HCEC 1CT (cell line): ENCODE data around the gene WIPF2.

Source experiments
- DNase-seq: peaks from one replicate; pipeline ENCODE4 v3.0.0-alpha.2; 2017

WIPF2 gene

GRCh38 chr17:40329839-40330794 is 111.0 kb downstream of the WIPF2 start:
- no peak for DNase-seq

GRCh38 chr17:40330850-40331470 is 111.9 kb downstream of the WIPF2 start:
- DNase-seq, result no peak

DNA sequence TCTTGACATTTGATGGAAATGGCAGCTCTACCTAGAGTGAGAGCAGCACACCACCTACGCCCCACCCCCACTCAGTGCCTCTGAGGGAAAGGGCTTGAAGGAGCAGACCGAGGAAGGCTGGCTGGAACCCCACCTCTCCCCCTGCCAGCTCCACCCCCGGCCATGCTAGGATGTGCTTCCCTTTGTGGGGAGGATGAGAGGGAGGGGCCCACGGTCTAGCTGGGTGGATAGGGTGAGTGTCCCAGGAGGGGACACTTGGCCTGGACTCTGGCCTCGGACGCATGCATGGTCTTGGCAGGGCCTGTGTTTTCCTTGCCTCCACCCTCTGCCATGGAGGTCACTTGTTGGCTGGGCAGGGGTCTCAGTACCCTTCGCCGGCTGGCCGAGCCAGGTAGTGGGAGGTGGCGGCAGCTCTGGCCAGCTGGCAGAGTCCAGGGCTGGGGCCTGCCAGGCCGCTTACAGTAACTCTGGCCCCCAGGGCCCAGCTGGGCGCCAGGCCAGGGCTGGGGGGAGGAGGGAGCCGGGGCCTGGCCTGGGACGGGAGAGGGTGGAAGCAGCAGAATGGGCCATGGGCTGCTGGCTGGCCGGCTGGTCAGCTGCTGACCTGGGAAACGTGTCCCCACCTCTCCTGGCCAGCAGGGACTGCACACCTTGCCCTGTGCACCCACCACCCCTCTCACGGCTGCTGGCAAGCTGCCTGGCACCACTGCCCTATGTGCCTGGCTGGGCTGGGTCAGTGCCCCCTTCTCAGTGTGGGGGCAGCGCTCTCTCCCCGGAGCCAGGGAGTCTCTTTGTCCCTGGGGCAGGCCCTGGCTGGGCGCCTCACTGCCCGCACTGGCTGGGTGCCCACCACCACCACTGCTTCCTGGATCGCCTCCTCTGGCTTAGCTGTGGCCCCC is 112.9 kb downstream of the WIPF2 start:
- DNase-seq, result no peak
